ENCODE results near the gene PIGQ.

The PIGQ gene

DNA sequence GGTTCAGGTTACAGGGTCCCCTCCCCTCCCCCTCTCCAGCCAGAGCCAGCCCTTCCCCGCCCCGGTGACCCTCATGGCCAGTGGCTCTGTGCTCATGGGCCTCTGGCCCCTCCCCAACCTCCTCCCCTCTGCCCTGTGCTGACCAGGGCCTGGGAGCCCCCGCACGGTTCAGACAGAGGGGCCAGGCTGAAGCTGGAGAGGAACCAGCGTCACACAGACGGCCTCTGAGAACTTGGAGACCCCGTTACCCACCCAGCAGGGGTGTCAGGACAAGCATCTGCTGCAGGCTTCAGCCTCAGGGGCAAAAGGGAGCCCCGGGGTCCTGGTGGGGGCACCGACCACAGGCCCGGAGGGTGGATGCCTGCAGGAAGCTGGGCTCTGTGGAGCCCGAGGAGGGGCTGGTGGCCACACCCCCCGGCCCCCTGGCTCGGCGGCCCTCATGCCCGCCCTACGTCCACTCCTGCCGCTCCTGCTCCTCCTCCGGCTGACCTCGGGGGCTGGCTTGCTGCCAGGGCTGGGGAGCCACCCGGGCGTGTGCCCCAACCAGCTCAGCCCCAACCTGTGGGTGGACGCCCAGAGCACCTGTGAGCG, 61.1 kb downstream of the PIGQ start, which contains the start of gene WFIKKN1:
WFIKKN1 (plus strand) TSS at position 171 of the 591 bp plus-strand sequence; CDS start at position 440, 269 bp downstream.
- no peak for FAIRE-seq

DNA sequence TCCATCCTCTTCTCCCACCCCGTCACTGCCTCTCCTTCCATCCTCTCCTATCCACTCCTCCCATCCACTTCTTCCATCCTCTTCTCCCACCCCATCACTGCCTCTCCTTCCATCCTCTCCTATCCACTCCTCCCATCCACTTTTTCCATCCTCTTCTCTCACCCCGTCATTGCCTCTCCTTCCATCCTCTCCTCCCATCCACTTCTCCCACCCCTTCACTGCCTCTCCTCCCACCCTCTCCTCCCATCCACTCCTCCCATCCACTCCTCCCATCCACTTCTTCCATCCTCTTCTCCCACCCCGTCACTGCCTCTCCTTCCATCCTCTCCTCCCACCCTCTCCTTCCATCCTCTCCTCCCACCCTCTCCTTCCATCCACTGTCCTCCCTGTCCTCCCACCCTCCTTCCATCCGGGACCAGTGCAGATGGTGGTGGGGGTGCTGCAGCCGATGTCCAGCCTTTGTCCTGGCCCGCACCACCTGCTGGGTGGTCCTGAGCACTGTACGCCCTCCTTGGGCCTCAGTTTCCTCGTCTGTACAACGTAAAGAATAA, 62.1 kb downstream of the PIGQ start:
- no peak for FAIRE-seq

DNA sequence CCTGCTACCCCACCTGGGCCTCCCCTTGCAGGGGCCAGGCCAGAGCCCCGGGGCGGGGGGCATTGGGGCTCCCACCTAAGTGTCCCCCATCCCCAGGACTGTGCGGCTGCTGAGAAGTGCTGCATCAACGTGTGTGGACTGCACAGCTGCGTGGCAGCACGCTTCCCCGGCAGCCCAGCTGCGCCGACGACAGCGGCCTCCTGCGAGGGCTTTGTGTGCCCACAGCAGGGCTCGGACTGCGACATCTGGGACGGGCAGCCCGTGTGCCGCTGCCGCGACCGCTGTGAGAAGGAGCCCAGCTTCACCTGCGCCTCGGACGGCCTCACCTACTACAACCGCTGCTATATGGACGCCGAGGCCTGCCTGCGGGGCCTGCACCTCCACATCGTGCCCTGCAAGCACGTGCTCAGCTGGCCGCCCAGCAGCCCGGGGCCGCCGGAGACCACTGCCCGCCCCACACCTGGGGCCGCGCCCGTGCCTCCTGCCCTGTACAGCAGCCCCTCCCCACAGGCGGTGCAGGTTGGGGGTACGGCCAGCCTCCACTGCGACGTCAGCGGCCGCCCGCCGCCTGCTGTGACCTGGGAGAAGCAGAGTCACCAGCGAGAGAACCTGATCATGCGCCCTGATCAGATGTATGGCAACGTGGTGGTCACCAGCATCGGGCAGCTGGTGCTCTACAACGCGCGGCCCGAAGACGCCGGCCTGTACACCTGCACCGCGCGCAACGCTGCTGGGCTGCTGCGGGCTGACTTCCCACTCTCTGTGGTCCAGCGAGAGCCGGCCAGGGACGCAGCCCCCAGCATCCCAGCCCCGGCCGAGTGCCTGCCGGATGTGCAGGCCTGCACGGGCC, 62.9 kb downstream of the PIGQ start:
- no peak for FAIRE-seq

DNA sequence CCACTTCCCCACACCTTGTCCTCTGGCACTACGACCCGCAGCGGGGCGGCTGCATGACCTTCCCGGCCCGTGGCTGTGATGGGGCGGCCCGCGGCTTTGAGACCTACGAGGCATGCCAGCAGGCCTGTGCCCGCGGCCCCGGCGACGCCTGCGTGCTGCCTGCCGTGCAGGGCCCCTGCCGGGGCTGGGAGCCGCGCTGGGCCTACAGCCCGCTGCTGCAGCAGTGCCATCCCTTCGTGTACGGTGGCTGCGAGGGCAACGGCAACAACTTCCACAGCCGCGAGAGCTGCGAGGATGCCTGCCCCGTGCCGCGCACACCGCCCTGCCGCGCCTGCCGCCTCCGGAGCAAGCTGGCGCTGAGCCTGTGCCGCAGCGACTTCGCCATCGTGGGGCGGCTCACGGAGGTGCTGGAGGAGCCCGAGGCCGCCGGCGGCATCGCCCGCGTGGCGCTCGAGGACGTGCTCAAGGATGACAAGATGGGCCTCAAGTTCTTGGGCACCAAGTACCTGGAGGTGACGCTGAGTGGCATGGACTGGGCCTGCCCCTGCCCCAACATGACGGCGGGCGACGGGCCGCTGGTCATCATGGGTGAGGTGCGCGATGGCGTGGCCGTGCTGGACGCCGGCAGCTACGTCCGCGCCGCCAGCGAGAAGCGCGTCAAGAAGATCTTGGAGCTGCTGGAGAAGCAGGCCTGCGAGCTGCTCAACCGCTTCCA, 63.7 kb downstream of the PIGQ start:
- no peak for FAIRE-seq

Measured in A204.1 (cell line).